NCI-H1105 (cell line): ENCODE results near the gene USP43.
"Not testable (repeated sequence)": the region's sequence is repeated elsewhere in the genome, so short reads cannot be mapped to it uniquely, and the experiment has no call there.

ENCODE experiments used
- DNase-seq: peaks from one replicate; lab custom pipeline; 2025; lab: John Stamatoyannopoulos, UW

The USP43 gene

GRCh38 chr17:9644910-9645751, at the start of gene USP43:
Gene USP43 (plus strand): TSS chr17:9645517. CDS start chr17:9645633, 116 bp downstream.
- peak; percentile 75 for DNase-seq

GRCh38 chr17:9597638-9598037, 47.7 kb upstream of the USP43 start:
- not testable (repeated sequence) for DNase-seq

DNA sequence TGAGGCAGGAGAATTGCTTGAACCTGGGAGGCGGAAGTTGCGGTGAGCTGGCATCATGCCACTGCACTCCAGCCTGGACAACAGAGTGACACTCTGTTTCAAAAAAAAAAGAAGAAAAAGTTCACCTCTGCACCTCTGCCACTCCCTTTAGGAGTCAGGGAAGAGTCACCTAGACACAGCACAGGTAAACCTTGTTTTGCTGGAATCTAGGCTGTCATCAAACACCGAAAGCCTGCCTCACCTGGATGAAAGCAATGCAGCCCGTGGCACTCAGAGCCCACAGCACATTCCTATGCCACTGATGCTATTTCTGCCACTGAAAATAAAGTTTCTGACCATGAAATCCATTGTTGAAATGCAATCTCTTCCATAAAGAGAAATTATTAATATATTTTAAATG, 46.7 kb upstream of the USP43 start:
- DNase-seq, result no peak

GRCh38 chr17:9604583-9604982, 40.7 kb upstream of the USP43 start:
- not testable (repeated sequence) for DNase-seq

- no peak for DNase-seq
Measured at GRCh38 chr17:9606453-9606852, 38.9 kb upstream of the USP43 start.

DNA sequence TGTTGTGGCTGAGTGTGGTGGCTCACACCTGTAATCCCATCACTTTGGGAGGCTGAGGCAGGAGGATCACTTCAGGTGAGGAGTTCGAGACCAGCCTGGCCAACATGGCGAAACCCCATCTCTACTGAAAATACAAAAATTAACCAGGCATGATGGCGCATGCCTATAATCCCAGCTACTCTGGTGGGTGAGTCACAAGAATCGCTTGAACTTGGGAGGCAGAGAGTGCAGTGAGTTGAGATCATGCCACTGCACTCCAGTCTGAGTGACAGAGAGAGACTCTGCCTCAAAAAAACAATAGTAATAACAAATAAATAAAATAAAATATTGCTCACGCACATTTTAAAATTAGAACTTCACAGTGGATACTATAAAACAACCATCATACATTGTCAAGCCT, 38.3 kb upstream of the USP43 start:
- DNase-seq, result not testable (repeated sequence)

GRCh38 chr17:9611557-9611956, 33.8 kb upstream of the USP43 start:
- no peak for DNase-seq

GRCh38 chr17:9612006-9612405, 33.3 kb upstream of the USP43 start:
- no peak for DNase-seq

DNA sequence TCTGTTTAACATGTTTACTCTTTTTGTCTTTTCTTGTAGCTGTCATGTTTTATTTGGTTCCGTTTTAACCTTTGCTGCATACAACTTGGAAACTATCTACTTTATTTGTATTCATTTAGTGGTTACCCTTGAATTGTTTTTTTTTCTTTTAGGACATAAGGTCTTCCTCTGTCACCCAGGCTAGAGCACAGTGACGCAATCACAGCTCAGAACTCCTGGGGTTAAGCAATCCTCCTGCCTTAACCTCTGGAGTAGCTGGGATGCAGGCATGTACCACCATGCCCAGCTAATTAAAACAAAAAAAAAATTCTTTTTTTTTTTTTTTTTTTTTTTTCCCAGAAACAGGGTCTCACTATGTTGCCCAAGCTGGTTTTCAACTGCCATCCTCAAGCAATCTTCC, 29.8 kb upstream of the USP43 start:
- DNase-seq, result no peak

- no peak for DNase-seq
Measured at GRCh38 chr17:9622961-9623360, 22.4 kb upstream of the USP43 start.

DNA sequence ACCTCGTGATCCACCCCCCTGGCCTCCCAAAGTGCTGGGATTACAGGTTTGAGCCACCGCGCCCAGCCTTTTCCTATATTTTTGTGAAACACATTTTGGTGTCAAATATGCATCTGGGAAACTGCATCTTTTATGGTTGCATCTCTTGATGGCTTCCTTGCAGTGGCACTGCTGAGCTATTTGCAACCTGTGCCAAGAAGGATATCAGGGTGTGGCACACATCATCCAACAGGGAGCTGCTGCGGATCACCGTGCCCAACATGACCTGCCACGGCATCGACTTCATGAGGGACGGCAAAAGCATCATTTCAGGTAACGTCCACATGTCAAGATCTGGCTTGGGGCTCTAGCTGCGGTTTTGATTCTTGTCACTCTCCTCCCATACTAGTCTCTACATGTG, 16.8 kb upstream of the USP43 start:
- DNase-seq, result no peak

GRCh38 chr17:9632741-9633140, 12.6 kb upstream of the USP43 start:
- no peak for DNase-seq

DNA sequence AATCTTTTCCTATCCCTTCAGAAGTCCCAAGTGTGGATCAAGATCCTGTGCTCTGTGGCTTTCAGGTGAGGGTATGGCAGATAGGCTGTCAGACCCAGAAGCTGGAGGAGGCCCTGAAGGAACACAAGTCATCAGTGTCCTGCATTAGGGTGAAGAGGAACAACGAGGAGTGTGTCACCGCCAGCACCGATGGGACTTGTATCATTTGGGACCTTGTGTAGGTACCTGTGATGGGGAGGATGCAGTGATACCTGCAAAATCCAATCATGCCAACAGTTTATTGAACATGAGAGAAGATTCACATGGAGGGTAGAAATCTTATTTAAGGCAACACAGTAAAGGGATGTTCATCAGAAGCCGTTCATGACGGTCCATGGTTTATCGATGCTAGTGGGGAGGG, 10.0 kb upstream of the USP43 start:
- no peak for DNase-seq

- DNase-seq, result no peak
Measured at GRCh38 chr17:9636501-9636900, 8.8 kb upstream of the USP43 start.

- not testable (repeated sequence) for DNase-seq
Measured at GRCh38 chr17:9640388-9640787, 4.9 kb upstream of the USP43 start.

DNA sequence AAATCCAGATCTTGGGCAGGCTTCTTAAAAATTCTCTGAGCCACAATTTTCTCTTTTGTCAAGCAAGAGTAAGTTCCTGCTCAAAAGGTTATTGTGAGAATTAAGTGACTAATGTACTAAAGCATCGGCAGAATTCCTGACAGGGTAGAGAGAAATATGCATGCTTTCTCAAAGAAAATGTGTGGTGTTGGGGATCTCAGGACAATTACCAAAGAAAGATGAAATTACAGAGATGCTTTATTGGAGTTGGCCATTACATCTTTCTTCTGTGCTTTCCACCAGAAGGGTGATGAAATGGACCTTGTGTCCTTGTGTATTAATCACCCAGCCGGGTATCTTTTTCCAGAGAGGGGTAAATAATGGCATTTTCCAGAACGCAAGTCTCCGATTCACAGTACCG, 1.7 kb upstream of the USP43 start:
- DNase-seq, result no peak

GRCh38 chr17:9645851-9646545, 681 bp downstream of the USP43 start:
- DNase-seq, result peak; percentile 71

DNA sequence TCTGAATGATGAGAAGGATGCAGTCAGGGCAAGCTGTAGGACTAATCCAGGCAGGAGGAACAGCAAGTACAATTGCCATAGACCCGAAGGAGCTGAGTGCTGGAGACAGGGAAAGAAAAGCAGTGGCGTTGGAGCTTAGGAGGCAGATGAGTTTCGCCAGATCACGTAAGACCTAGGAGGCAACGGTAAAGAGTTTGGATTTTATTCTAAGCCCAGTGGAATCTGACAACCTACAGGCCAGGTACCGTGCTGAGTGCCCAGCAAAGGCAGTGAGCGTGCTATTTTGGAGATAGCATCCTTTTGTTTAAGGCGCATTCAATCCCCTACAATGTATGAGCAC, 1.2 kb downstream of the USP43 start:
- DNase-seq, result peak; percentile 13

- DNase-seq, result peak; percentile 13
Measured at GRCh38 chr17:9647014-9647413, 1.7 kb downstream of the USP43 start.

DNA sequence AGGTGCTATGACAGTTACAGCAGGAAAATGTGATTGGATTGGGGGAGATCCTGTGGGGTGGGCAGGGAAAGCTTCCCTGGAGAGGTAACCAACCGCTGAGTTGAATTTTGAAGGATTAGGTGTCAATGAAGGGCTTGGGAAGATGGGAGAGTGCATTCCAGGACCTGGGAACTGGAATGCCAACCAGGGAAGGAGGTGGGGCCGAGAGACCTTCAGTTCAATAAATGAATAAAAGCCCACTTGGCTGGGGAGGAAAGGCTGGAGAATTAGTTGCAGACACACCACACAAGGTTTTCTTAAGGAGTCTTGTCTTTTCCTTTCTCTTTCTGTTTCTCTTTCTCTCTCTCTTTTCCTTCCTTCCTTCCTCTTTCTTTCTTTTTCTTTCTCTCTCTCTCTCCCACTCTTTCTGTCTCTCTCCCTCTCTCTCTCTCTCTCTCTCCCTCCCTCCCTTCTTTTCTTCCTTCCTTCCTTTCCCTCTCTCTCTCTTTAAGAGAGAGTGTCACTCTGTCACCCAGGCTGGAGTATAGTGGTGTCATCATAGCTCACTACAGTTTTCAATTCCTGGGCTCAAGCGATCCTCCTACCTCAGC, 3.3 kb downstream of the USP43 start:
- no peak for DNase-seq

DNA sequence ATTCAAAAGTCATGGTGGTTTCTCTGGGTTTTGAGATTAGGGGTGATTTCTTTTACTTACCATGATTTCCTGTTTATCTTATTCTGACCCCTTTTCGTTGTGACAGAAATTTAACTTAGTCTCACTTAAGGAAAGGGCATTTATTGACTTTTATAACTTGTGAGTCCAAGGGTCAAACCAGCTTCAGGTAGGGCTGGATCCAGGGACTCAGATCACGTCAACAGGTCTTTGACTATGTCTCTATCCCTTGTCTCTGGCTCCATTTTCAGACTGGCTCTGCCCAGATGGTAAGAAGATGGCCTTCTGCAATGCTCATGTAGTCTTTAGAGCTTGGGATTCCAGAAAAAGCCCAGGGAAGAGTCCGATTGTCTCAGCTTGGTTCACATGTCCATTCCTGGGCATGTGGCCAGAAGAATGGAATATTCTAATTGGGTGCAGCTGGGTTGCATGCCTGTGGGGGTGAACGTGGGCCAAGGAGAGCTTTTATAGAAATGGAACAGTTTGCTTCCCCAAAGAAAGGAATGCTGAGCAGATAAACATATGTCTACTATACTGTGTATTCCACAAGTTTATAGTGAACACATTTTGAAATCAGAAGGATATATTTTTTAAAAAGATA, 13.4 kb downstream of the USP43 start:
- DNase-seq, result no peak

GRCh38 chr17:9661027-9661426, 15.7 kb downstream of the USP43 start:
- no peak for DNase-seq

DNA sequence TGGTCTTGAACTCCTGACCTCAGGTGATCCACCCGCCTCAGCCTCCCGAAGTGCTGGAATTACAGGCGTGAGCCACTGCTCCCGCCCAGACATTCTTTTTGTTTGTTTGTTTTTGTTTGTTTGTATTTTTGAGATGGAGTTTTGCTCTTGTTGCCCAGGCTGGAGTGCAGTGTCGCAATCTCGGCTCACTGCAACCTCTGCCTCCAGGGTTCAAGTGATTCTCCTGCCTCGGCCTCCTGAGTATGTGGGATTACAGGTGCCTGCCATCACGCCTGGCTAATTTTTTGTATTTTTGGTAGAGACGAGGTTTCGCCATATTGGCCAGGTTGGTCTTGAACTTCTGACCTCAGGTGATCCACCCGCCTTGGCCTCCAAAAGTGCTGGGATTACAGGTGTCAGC, 18.2 kb downstream of the USP43 start:
- DNase-seq, result not testable (repeated sequence)
